ENCODE measurements around the gene CFI. TPM values are rescaled to one million over a fixed set of nuclear protein-coding genes. Genes with fewer than 3 reads are reported as not detected.

CFI gene
- total RNA-seq, 4 donors from 2014 or later, result 1.1 to 6.0 (median 2.8) TPM

- no peak for TF ChIP-seq CTCF (IDR thresholded peaks at IDR 0.05)
- TF ChIP-seq POLR2A (IDR thresholded peaks at IDR 0.05), result no peak
- DNase-seq (ENCODE audit: low spot score in 2 of 2), result no peak
- H3K4me3 ChIP-seq (ENCODE audit: low read depth, poor library complexity, severe bottlenecking), result no peak overlapping the region
- intact Hi-C loops (cut with DNase I; ENCODE audit: low total_unique reads), result loop anchor here (10.0 kb wide), 1 partner anchor 376 kb away; the partner anchor contains the start of gene SEC24B
- 75 to 79% methylated on average over 11 of the region's 11 CpGs for WGBS, 2 donors
These were observed 9.0 kb upstream of the CFI start for GRCh38 chr4:109810552-109811387.

- TF ChIP-seq POLR2A (IDR thresholded peaks at IDR 0.05), result no peak
- TF ChIP-seq CTCF (IDR thresholded peaks at IDR 0.05), result no peak
- intact Hi-C loops (cut with DNase I; ENCODE audit: low total_unique reads), result loop anchor here (10.0 kb wide), 1 partner anchor 375 kb away; the partner anchor contains the start of gene SEC24B
These were observed 7.9 kb upstream of the CFI start for GRCh38 chr4:109809655-109810054.

GRCh38 chr4:109803924-109804571 lies 2.2 kb upstream of the CFI start:
- no peak overlapping the region for H3K4me3 ChIP-seq (ENCODE audit: low read depth, poor library complexity, severe bottlenecking)
- intact Hi-C loops (cut with DNase I; ENCODE audit: low total_unique reads), result no loop called here
- TF ChIP-seq POLR2A (IDR thresholded peaks at IDR 0.05) (no peak), CTCF (IDR thresholded peaks at IDR 0.05) (no peak)
- peak in 1 of 2 donors; percentile 17 for DNase-seq (ENCODE audit: low spot score in 2 of 2)
- 20 to 38% methylated on average over 4 of the region's 4 CpGs for WGBS, 2 donors

More at GRCh38 chr4:109809655-109810054, 7.9 kb upstream of the CFI start:
- DNase-seq (ENCODE audit: low spot score in 2 of 2), result no peak
- no peak overlapping the region for H3K4me3 ChIP-seq (ENCODE audit: low read depth, poor library complexity, severe bottlenecking)
- 90 to 93% methylated on average over 2 of the region's 2 CpGs for WGBS, 2 donors

GRCh38 chr4:109801099-109801789 lies 555 bp downstream of the CFI start:
- H3K4me3 ChIP-seq (ENCODE audit: low read depth, poor library complexity, severe bottlenecking), result no peak overlapping the region
- DNase-seq (ENCODE audit: low spot score in 2 of 2), result no peak
- intact Hi-C loops (cut with DNase I; ENCODE audit: low total_unique reads), result no loop called here
- 54 to 56% methylated on average over 4 of the region's 4 CpGs for WGBS, 2 donors
- TF ChIP-seq CTCF (IDR thresholded peaks at IDR 0.05) (no peak), POLR2A (IDR thresholded peaks at IDR 0.05) (no peak)

- no peak overlapping the region for H3K4me3 ChIP-seq (ENCODE audit: low read depth, poor library complexity, severe bottlenecking)
- DNase-seq (ENCODE audit: low spot score in 2 of 2), result no peak
- intact Hi-C loops (cut with DNase I; ENCODE audit: low total_unique reads), result no loop called here
- no peak for TF ChIP-seq CTCF (IDR thresholded peaks at IDR 0.05)
- TF ChIP-seq POLR2A (IDR thresholded peaks at IDR 0.05), result no peak
These were observed 2.9 kb downstream of the CFI start for GRCh38 chr4:109798866-109799265.

All from lower leg skin (tissue), 4 donors.